OCI-LY7 (cell line): Measurements from ENCODE around the gene CLDN20. TPM values are rescaled to one million over a fixed set of nuclear protein-coding genes. Genes with fewer than 3 reads are reported as not detected.

Experiments used
- BruUV-seq: library from RNA; stranded (reverse); fragments of 400-500 nt; replicated peaks from 2 replicates; lab custom pipeline; 2021; lab: Mats Ljungman, UMichigan
- CTCF ChIA-PET: fragments of 300-600 bp; sonication (Branson Sonifier 250); formaldehyde crosslinking; loops from one replicate; lab custom pipeline; 2022; ENCODE audit warnings: antibody characterized with exemption; ENCODE audit not compliant: unreplicated experiment; lab: Charles Lee
- POLR2A ChIA-PET: fragments of 300-600 bp; sonication (Branson Sonifier 250); formaldehyde crosslinking; loops from one replicate; lab custom pipeline; 2022; ENCODE audit warnings: antibody characterized with exemption; lab: Charles Lee
- DNase-seq: peaks from one replicate; pipeline ENCODE4 v3.0.0-alpha.2; 2015; ENCODE audit warnings: low spot score
- H2AFZ ChIP-seq: fragments of 200-600 bp; sonication (generic), shearing (Covaris generic); 2 replicates; pipeline ENCODE4 v1.6.1; 2014; ENCODE audit warnings: mild to moderate bottlenecking, antibody characterized with exemption, low read length, moderate library complexity
- H3K27ac ChIP-seq: fragments of 200-600 bp; sonication (generic); 2 replicates; pipeline ENCODE4 v1.5.1; 2014; ENCODE audit warnings: mixed run types, low read depth, mild to moderate bottlenecking, moderate library complexity, low read length, inconsistent platforms; ENCODE audit not compliant: poor library complexity, severe bottlenecking
- H3K36me3 ChIP-seq: fragments of 200-600 bp; sonication (generic); 2 replicates; pipeline ENCODE4 v1.6.1; 2014; ENCODE audit warnings: mild to moderate bottlenecking, antibody characterized with exemption, low read length, moderate library complexity, mixed read lengths; ENCODE audit not compliant: insufficient read depth
- H3K4me1 ChIP-seq: fragments of 200-600 bp; sonication (generic); 2 replicates; pipeline ENCODE4 v1.5.1; 2014; ENCODE audit warnings: mild to moderate bottlenecking, low read length; ENCODE audit not compliant: insufficient read depth, poor library complexity, severe bottlenecking
- H3K4me2 ChIP-seq: fragments of 200-600 bp; sonication (generic); 2 replicates; pipeline ENCODE4 v1.6.1; 2014; ENCODE audit warnings: mild to moderate bottlenecking, low read length
- H3K4me3 ChIP-seq: fragments of 200-600 bp; sonication (generic); 2 replicates; pipeline ENCODE4 v1.5.1; 2014; ENCODE audit warnings: mild to moderate bottlenecking, low read depth, low read length; ENCODE audit not compliant: poor library complexity, severe bottlenecking
- H3K79me2 ChIP-seq: fragments of 200-600 bp; sonication (generic); 2 replicates; pipeline ENCODE4 v1.6.1; 2016; ENCODE audit warnings: low read depth, mild to moderate bottlenecking, low read length, moderate library complexity, mixed read lengths; ENCODE audit not compliant: insufficient read depth
- H3K9me2 ChIP-seq: fragments of 200-600 bp; sonication (generic); 2 replicates; pipeline ENCODE4 v1.6.1; 2016; ENCODE audit warnings: mild to moderate bottlenecking, low read length, mixed read lengths; ENCODE audit not compliant: insufficient read depth
- H3K9me3 ChIP-seq: fragments of 200-600 bp; sonication (generic); 2 replicates; pipeline ENCODE4 v1.6.1; 2014; ENCODE audit warnings: mild to moderate bottlenecking, mixed run types, low read length, mixed read lengths
- H4K20me1 ChIP-seq: fragments of 200-600 bp; sonication (generic); 2 replicates; pipeline ENCODE4 v1.6.1; 2014; ENCODE audit warnings: mild to moderate bottlenecking, antibody characterized with exemption, low read length, moderate library complexity, mixed read lengths; ENCODE audit not compliant: insufficient read depth
- CTCF ChIP-seq: fragments of 200-600 bp; sonication (generic); conservative IDR thresholded peaks from 2 replicates; pipeline ENCODE4 v1.5.1; 2014; ENCODE audit warnings: mild to moderate bottlenecking, antibody characterized with exemption, low read length, moderate library complexity, mixed read lengths
- EZH2phosphoT487 ChIP-seq: fragments of 200-600 bp; sonication (generic); IDR thresholded peaks from 2 replicates; pipeline ENCODE4 v1.6.1; 2018; ENCODE audit warnings: low read depth, borderline replicate concordance, mild to moderate bottlenecking, mixed run types, antibody characterized with exemption, low read length, moderate library complexity, mixed read lengths
- intact Hi-C: fragments of 100-400 bp; cut with micrococcal nuclease; formaldehyde crosslinking; loops from one replicate; pipeline ENCODE4 v1.10.0; 2022; ENCODE audit not compliant: unreplicated experiment
- total RNA-seq, 2 experiments: library from RNA; depleted of rRNA in 1 of 2; stranded (reverse); fragments of >200 nt in 1 of 2; shearing (Covaris generic) in 1 of 2; gene quantifications; 2 replicates each; pipeline ENCODE4 v1.2.3, GENCODE V29; 2014 to 2022

Gene CLDN20
- total RNA-seq, 2 experiments from 2014 or later, result not detected

GRCh38 chr6:155244434-155244833 is 19.4 kb upstream of the CLDN20 start:
- DNase-seq, result no peak
- ChIA-PET POLR2A (interaction anchor here (0.7 kb wide), 1 partner anchor 14 kb away, joined by 3 read pairs; no protein-coding TSS in a partner anchor), CTCF (no interaction called here)
- no peak overlapping the region for H3K4me3 ChIP-seq
- no peaks in the 10 kb centered on the region for H3K79me2 ChIP-seq
- TF ChIP-seq CTCF, result no peak
- TF ChIP-seq EZH2phosphoT487, result no peak
- BruUV-seq, result no TSS peak
- H2AFZ ChIP-seq, result no peak overlapping the region
- H3K4me2 ChIP-seq, result no peak overlapping the region
- peaks cover 43% of the 10 kb centered on the region for H3K36me3 ChIP-seq
- H3K9me2 ChIP-seq, result no peaks in the 10 kb centered on the region
- no peaks in the 10 kb centered on the region for H3K9me3 ChIP-seq
- intact Hi-C loops, result loop anchor here (10.0 kb wide), 1 partner anchor 570 kb away; no protein-coding TSS in a partner anchor
- no peaks in the 10 kb centered on the region for H4K20me1 ChIP-seq
- no peak overlapping the region for H3K27ac ChIP-seq
- H3K4me1 ChIP-seq, result no peaks in the 10 kb centered on the region

- H4K20me1 ChIP-seq, result no peaks in the 10 kb centered on the region
- no peaks in the 10 kb centered on the region for H3K79me2 ChIP-seq
- H3K4me1 ChIP-seq, result no peaks in the 10 kb centered on the region
- H3K36me3 ChIP-seq, result peaks cover 51% of the 10 kb centered on the region
- no peak overlapping the region for H3K27ac ChIP-seq
- ChIA-PET CTCF (no interaction called here), POLR2A (interaction anchor here (0.6 kb wide), 1 partner anchor 114 kb away, joined by 3 read pairs; no protein-coding TSS in a partner anchor)
- H3K4me3 ChIP-seq, result no peak overlapping the region
- DNase-seq, result no peak
- no peak overlapping the region for H3K4me2 ChIP-seq
- H3K9me2 ChIP-seq, result no peaks in the 10 kb centered on the region
- BruUV-seq, result no TSS peak
- intact Hi-C loops, result loop anchor here (10.0 kb wide), 1 partner anchor 570 kb away; no protein-coding TSS in a partner anchor
- no peaks in the 10 kb centered on the region for H3K9me3 ChIP-seq
- no peak for TF ChIP-seq EZH2phosphoT487
- TF ChIP-seq CTCF, result no peak
- H2AFZ ChIP-seq, result no peak overlapping the region
These were observed 18.6 kb upstream of the CLDN20 start for GRCh38 chr6:155245193-155245592.

- BruUV-seq, result no TSS peak
- no peaks in the 10 kb centered on the region for H3K79me2 ChIP-seq
- TF ChIP-seq EZH2phosphoT487 (no peak), CTCF (no peak)
- DNase-seq, result no peak
- no peaks in the 10 kb centered on the region for H3K9me2 ChIP-seq
- intact Hi-C loops, result loop anchor here (10.0 kb wide), 1 partner anchor 571 kb away; no protein-coding TSS in a partner anchor
- H4K20me1 ChIP-seq, result no peaks in the 10 kb centered on the region
- H3K4me3 ChIP-seq, result no peak overlapping the region
- no peak overlapping the region for H3K4me2 ChIP-seq
- H3K9me3 ChIP-seq, result no peaks in the 10 kb centered on the region
- H3K4me1 ChIP-seq, result no peaks in the 10 kb centered on the region
- CTCF ChIA-PET, result no interaction called here
- POLR2A ChIA-PET, result no interaction called here
- no peak overlapping the region for H2AFZ ChIP-seq
- H3K36me3 ChIP-seq, result peaks cover 57% of the 10 kb centered on the region
- no peak overlapping the region for H3K27ac ChIP-seq
These were observed 18.0 kb upstream of the CLDN20 start for GRCh38 chr6:155245831-155246230.
